ENCODE data around the gene KCTD16. TPM values are rescaled to one million over a fixed set of nuclear protein-coding genes. Genes with fewer than 3 reads are reported as not detected.

KCTD16 gene
- total RNA-seq, 2 experiments from 2014 or later: 0.19 to 0.32 TPM

DNA sequence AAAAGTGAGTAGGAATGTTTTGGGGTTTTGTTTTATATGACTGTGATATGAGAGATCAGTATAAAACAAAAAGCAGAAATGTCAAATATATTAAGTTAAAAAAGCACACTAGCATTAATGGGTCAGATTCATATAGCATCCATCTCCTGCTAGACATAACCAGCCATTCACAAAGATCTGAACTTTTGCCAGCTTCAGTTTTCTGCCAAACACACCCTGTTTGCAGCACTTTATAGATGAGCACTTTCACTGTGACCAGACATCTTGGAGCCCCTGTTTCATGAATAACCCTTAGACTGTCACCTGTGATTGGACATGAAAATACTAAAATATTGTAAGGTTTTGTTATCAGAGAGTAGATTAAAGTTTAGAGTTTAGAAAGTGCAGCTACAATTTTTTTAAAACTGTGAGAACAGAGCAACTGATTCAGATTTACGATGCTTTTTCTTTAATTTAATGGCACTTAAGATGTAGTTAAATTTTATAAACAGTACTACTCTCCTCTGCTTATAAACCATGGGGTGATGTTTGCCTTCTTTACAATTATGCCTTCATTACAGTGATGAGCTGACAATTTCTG, 142.6 kb downstream of the KCTD16 start:
- no peak overlapping the region for H3K27ac ChIP-seq (ENCODE audit: low read depth, low read length, poor library complexity, severe bottlenecking)
- H2AFZ ChIP-seq (ENCODE audit: low read length): no peak overlapping the region
- no peak overlapping the region for H3K4me2 ChIP-seq (ENCODE audit: low read length)
- ChIA-PET CTCF (ENCODE audit: unreplicated experiment) (no interaction called here), POLR2A (no interaction called here)
- TF ChIP-seq, protein P1, sequence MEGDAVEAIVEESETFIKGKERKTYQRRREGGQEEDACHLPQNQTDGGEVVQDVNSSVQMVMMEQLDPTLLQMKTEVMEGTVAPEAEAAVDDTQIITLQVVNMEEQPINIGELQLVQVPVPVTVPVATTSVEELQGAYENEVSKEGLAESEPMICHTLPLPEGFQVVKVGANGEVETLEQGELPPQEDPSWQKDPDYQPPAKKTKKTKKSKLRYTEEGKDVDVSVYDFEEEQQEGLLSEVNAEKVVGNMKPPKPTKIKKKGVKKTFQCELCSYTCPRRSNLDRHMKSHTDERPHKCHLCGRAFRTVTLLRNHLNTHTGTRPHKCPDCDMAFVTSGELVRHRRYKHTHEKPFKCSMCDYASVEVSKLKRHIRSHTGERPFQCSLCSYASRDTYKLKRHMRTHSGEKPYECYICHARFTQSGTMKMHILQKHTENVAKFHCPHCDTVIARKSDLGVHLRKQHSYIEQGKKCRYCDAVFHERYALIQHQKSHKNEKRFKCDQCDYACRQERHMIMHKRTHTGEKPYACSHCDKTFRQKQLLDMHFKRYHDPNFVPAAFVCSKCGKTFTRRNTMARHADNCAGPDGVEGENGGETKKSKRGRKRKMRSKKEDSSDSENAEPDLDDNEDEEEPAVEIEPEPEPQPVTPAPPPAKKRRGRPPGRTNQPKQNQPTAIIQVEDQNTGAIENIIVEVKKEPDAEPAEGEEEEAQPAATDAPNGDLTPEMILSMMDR (conservative IDR thresholded peaks at IDR 0.05; ENCODE audit: low read length): no peak
- TF ChIP-seq EZH2phosphoT487 (IDR thresholded peaks at IDR 0.05; ENCODE audit: borderline replicate concordance, low read depth, low read length): no peak
- no peaks in the 10 kb centered on the region for H3K9me3 ChIP-seq (ENCODE audit: low read length)
- no peaks in the 10 kb centered on the region for H4K20me1 ChIP-seq (ENCODE audit: insufficient read depth, low read length)
- H3K9me2 ChIP-seq (ENCODE audit: insufficient read depth, low read length): no peaks in the 10 kb centered on the region
- H3K36me3 ChIP-seq (ENCODE audit: insufficient read depth, low read length): no peaks in the 10 kb centered on the region
- H3K4me1 ChIP-seq (ENCODE audit: insufficient read depth, low read length, poor library complexity, severe bottlenecking): no peaks in the 10 kb centered on the region
- intact Hi-C loops (cut with micrococcal nuclease; ENCODE audit: unreplicated experiment): no loop called here
- BruUV-seq (replicated peaks): no TSS peak
- no peaks in the 10 kb centered on the region for H3K79me2 ChIP-seq (ENCODE audit: insufficient read depth, low read depth, low read length)
- DNase-seq (ENCODE audit: low spot score): no peak
- no peak overlapping the region for H3K4me3 ChIP-seq (ENCODE audit: low read depth, low read length, poor library complexity, severe bottlenecking)

DNA sequence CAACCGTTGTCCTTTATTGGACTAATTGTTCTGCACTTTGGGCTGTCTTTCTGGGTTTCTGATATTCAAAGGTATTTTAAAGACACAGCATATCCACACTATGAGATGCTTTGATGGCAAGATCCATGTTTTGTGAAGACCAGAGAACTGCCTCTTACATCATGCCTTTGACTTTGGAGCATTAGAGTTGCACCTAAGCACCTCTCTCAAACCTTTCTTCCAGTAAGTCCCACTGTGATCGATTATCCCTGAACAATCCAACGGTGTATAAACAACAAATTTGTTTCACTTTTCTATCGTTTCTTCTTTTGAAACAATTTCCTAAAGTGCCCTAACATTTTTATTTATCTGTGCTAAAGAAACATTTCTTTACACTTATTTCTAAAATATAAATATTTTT, 144.4 kb downstream of the KCTD16 start:
- Histone ChIP-seq H3K4me2 (ENCODE audit: low read length) (no peak overlapping the region), H3K4me3 (ENCODE audit: low read depth, low read length, poor library complexity, severe bottlenecking) (no peak overlapping the region), H3K9me3 (ENCODE audit: low read length) (no peaks in the 10 kb centered on the region), H4K20me1 (ENCODE audit: insufficient read depth, low read length) (no peaks in the 10 kb centered on the region), H3K79me2 (ENCODE audit: insufficient read depth, low read depth, low read length) (no peaks in the 10 kb centered on the region), H2AFZ (ENCODE audit: low read length) (no peak overlapping the region), H3K36me3 (ENCODE audit: insufficient read depth, low read length) (no peaks in the 10 kb centered on the region), H3K27ac (ENCODE audit: low read depth, low read length, poor library complexity, severe bottlenecking) (no peak overlapping the region), H3K4me1 (ENCODE audit: insufficient read depth, low read length, poor library complexity, severe bottlenecking) (no peaks in the 10 kb centered on the region), H3K9me2 (ENCODE audit: insufficient read depth, low read length) (no peaks in the 10 kb centered on the region)
- intact Hi-C loops (cut with micrococcal nuclease; ENCODE audit: unreplicated experiment): no loop called here
- TF ChIP-seq, protein P1 (conservative IDR thresholded peaks at IDR 0.05; ENCODE audit: low read length): no peak
- TF ChIP-seq EZH2phosphoT487 (IDR thresholded peaks at IDR 0.05; ENCODE audit: borderline replicate concordance, low read depth, low read length): no peak
- CTCF ChIA-PET (ENCODE audit: unreplicated experiment): no interaction called here
- no peak for DNase-seq (ENCODE audit: low spot score)
- POLR2A ChIA-PET: no interaction called here
- no TSS peak for BruUV-seq (replicated peaks)

DNA sequence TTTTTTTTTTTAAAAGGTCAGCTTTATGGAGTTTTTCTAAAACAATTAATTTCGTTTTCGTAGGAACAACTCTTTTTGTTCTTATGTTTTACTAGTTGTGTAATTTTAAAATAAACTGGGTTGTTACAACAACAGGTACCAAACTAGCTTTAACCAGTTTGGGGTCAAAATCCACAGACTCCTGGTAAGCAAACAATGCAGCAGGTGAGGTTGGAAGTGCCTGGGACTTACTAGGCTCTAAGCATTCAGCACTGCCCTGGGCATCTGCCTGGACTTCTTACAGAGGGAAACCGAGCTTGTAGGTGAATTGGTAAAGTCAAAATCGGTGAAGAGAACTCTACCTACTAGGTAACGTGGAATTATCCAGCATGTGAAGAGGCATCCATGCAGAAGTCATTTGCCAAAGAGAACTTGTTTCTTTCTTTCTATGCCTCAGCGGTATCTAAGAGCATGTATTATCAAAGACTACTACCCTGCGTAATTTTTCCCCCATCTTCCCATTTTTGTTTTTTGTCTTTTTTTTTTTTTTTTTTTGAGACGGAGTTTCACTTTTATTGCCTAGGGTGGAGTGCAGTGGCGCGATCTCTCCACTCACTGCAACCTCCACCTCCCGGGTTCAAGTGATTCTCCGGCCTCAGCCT, 145.4 kb downstream of the KCTD16 start:
- DNase-seq (ENCODE audit: low spot score): no peak
- H3K4me2 ChIP-seq (ENCODE audit: low read length): no peak overlapping the region
- no peaks in the 10 kb centered on the region for H3K9me2 ChIP-seq (ENCODE audit: insufficient read depth, low read length)
- BruUV-seq (replicated peaks): no TSS peak
- no peaks in the 10 kb centered on the region for H4K20me1 ChIP-seq (ENCODE audit: insufficient read depth, low read length)
- CTCF ChIA-PET (ENCODE audit: unreplicated experiment): no interaction called here
- no peaks in the 10 kb centered on the region for H3K4me1 ChIP-seq (ENCODE audit: insufficient read depth, low read length, poor library complexity, severe bottlenecking)
- POLR2A ChIA-PET: interaction anchor here (0.7 to 1.3 kb wide), 3 partner anchors 9 to 1562 kb away, joined by 3 to 6 read pairs (median 4); no protein-coding TSS in a partner anchor
- H3K9me3 ChIP-seq (ENCODE audit: low read length): no peaks in the 10 kb centered on the region
- no peak overlapping the region for H3K27ac ChIP-seq (ENCODE audit: low read depth, low read length, poor library complexity, severe bottlenecking)
- H3K36me3 ChIP-seq (ENCODE audit: insufficient read depth, low read length): no peaks in the 10 kb centered on the region
- no peaks in the 10 kb centered on the region for H3K79me2 ChIP-seq (ENCODE audit: insufficient read depth, low read depth, low read length)
- H2AFZ ChIP-seq (ENCODE audit: low read length): no peak overlapping the region
- no peak overlapping the region for H3K4me3 ChIP-seq (ENCODE audit: low read depth, low read length, poor library complexity, severe bottlenecking)
- intact Hi-C loops (cut with micrococcal nuclease; ENCODE audit: unreplicated experiment): no loop called here
- no peak for TF ChIP-seq EZH2phosphoT487 (IDR thresholded peaks at IDR 0.05; ENCODE audit: borderline replicate concordance, low read depth, low read length)
- TF ChIP-seq, protein P1 (conservative IDR thresholded peaks at IDR 0.05; ENCODE audit: low read length): no peak

All from OCI-LY7 (cell line).